K562 (cell line): Measurements from ENCODE around the gene KAT5.

Experiments
- CHD2 ChIP-seq: IDR thresholded peaks from 2 replicates; pipeline ENCODE4 v1.6.1; 2011; ENCODE audit warnings: low read depth, low read length
- RAD51 ChIP-seq: fragments of 450-650 bp; IDR thresholded peaks from 2 replicates; pipeline ENCODE4 v1.7.1; 2016; ENCODE audit warnings: low read depth, mild to moderate bottlenecking, borderline replicate concordance
- USF2 ChIP-seq: sonication (generic); formaldehyde crosslinking; IDR thresholded peaks from 2 replicates; pipeline ENCODE4 v1.5.0; 2020; ENCODE audit warnings: missing genetic modification reagents

GRCh38 chr11:65720211-65720934, 8.3 kb downstream of the KAT5 start, which contains the start of gene RNASEH2C:
- TF ChIP-seq RAD51 (no peak), CHD2 (peak; percentile 84), USF2 (no peak)
